MM.1S (cell line): ENCODE measurements around the gene CDK11A.

Source experiments
- CTCF ChIP-seq: fragments of 300-600 bp; sonication (generic); IDR thresholded peaks from 2 replicates; pipeline ENCODE4 v1.5.1; 2016; ENCODE audit warnings: antibody characterized with exemption, low read length, mixed read lengths
- EZH2 ChIP-seq: fragments of 300-600 bp; sonication (generic); optimal IDR thresholded peaks from 2 replicates; pipeline ENCODE3; 2017; ENCODE audit warnings: low read depth, mild to moderate bottlenecking, antibody characterized with exemption, low read length, mixed read lengths
- EZH2phosphoT487 ChIP-seq: fragments of 300-600 bp; sonication (generic); IDR thresholded peaks from 2 replicates; pipeline ENCODE4 v1.6.1; 2018; ENCODE audit warnings: antibody characterized with exemption, low read length

GRCh38 chr1:1763657-1764621 is 39.8 kb upstream of the CDK11A start:
- TF ChIP-seq CTCF = no peak
- TF ChIP-seq EZH2 = no peak
- no peak for TF ChIP-seq EZH2phosphoT487
